ENCODE measurements around the gene EGFR. TPM values are rescaled to one million over a fixed set of nuclear protein-coding genes. Genes with fewer than 3 reads are reported as not detected.

Gene EGFR
- total and polyA plus RNA-seq, 2 donors: 16.4 to 28.2 TPM

GRCh38 chr7:54992871-54993475 lies 25.8 kb upstream of the EGFR start:
- H3K4me1 ChIP-seq (ENCODE audit: insufficient read depth): no peaks in the 10 kb centered on the region
- WGBS: 89% methylated on average over 4 of the region's 4 CpGs
- no peaks in the 10 kb centered on the region for H3K36me3 ChIP-seq (ENCODE audit: insufficient read depth)
- DNase-seq (ENCODE audit: extremely low spot score): no peak
- no peak overlapping the region for H3K27ac ChIP-seq (ENCODE audit: low read depth)
- H3K4me3 ChIP-seq (ENCODE audit: low read depth, low read length): no peak overlapping the region

GRCh38 chr7:54995166-54995565 lies 23.7 kb upstream of the EGFR start:
- 96% methylated on average over 5 of the region's 5 CpGs for WGBS
- no peak for DNase-seq (ENCODE audit: extremely low spot score)
- H3K36me3 ChIP-seq (ENCODE audit: insufficient read depth): no peaks in the 10 kb centered on the region
- no peaks in the 10 kb centered on the region for H3K4me1 ChIP-seq (ENCODE audit: insufficient read depth)
- no peak overlapping the region for H3K27ac ChIP-seq (ENCODE audit: low read depth)
- H3K4me3 ChIP-seq (ENCODE audit: low read depth, low read length): no peak overlapping the region

- Histone ChIP-seq H3K27ac (ENCODE audit: low read depth) (no peak overlapping the region), H3K4me1 (ENCODE audit: insufficient read depth) (no peaks in the 10 kb centered on the region), H3K36me3 (ENCODE audit: insufficient read depth) (no peaks in the 10 kb centered on the region), H3K4me3 (ENCODE audit: low read depth, low read length) (no peak overlapping the region)
- no peak for DNase-seq (ENCODE audit: extremely low spot score)
- 57% methylated on average over 5 of the region's 5 CpGs for WGBS
Measured at GRCh38 chr7:54995610-54996363, 23.0 kb upstream of the EGFR start.

GRCh38 chr7:54996391-54996790 lies 22.4 kb upstream of the EGFR start:
- Histone ChIP-seq H3K36me3 (ENCODE audit: insufficient read depth) (no peaks in the 10 kb centered on the region), H3K4me3 (ENCODE audit: low read depth, low read length) (no peak overlapping the region), H3K4me1 (ENCODE audit: insufficient read depth) (no peaks in the 10 kb centered on the region), H3K27ac (ENCODE audit: low read depth) (no peak overlapping the region)
- no peak for DNase-seq (ENCODE audit: extremely low spot score)

- no peak for DNase-seq (ENCODE audit: extremely low spot score)
- 89% methylated on average over 29 of the region's 29 CpGs for WGBS
- Histone ChIP-seq H3K36me3 (ENCODE audit: insufficient read depth) (no peaks in the 10 kb centered on the region), H3K4me1 (ENCODE audit: insufficient read depth) (no peaks in the 10 kb centered on the region), H3K4me3 (ENCODE audit: low read depth, low read length) (no peak overlapping the region), H3K27ac (ENCODE audit: low read depth) (no peak overlapping the region)
Measured at GRCh38 chr7:55004579-55004978, 14.2 kb upstream of the EGFR start.

- Histone ChIP-seq H3K4me1 (ENCODE audit: insufficient read depth) (no peaks in the 10 kb centered on the region), H3K4me3 (ENCODE audit: low read depth, low read length) (no peak overlapping the region), H3K27ac (ENCODE audit: low read depth) (no peak overlapping the region), H3K36me3 (ENCODE audit: insufficient read depth) (no peaks in the 10 kb centered on the region)
- DNase-seq (ENCODE audit: extremely low spot score): no peak
- WGBS: 82% methylated on average over 37 of the region's 37 CpGs
Measured at GRCh38 chr7:55005241-55005851, 13.5 kb upstream of the EGFR start.

- no peak for DNase-seq (ENCODE audit: extremely low spot score)
- Histone ChIP-seq H3K27ac (ENCODE audit: low read depth) (no peak overlapping the region), H3K4me1 (ENCODE audit: insufficient read depth) (no peaks in the 10 kb centered on the region), H3K36me3 (ENCODE audit: insufficient read depth) (no peaks in the 10 kb centered on the region), H3K4me3 (ENCODE audit: low read depth, low read length) (no peak overlapping the region)
- 81% methylated on average over 11 of the region's 11 CpGs for WGBS
Measured at GRCh38 chr7:55006499-55006898, 12.3 kb upstream of the EGFR start.

GRCh38 chr7:55013851-55014250 lies 5.0 kb upstream of the EGFR start:
- WGBS: 93% methylated on average over 1 of the region's 1 CpG
- no peak for DNase-seq (ENCODE audit: extremely low spot score)
- H3K4me1 ChIP-seq (ENCODE audit: insufficient read depth): no peaks in the 10 kb centered on the region

GRCh38 chr7:55016061-55016745 lies 2.6 kb upstream of the EGFR start:
- no peak overlapping the region for H3K27ac ChIP-seq (ENCODE audit: low read depth)
- 87% methylated on average over 5 of the region's 5 CpGs for WGBS
- no peaks in the 10 kb centered on the region for H3K36me3 ChIP-seq (ENCODE audit: insufficient read depth)
- no peak overlapping the region for H3K4me3 ChIP-seq (ENCODE audit: low read depth, low read length)
- DNase-seq (ENCODE audit: extremely low spot score): no peak
- H3K4me1 ChIP-seq (ENCODE audit: insufficient read depth): no peaks in the 10 kb centered on the region

More at GRCh38 chr7:55013851-55014250, 5.0 kb upstream of the EGFR start:
- H3K36me3 ChIP-seq (ENCODE audit: insufficient read depth): no peaks in the 10 kb centered on the region
- H3K4me3 ChIP-seq (ENCODE audit: low read depth, low read length): no peak overlapping the region
- no peak overlapping the region for H3K27ac ChIP-seq (ENCODE audit: low read depth)

- Histone ChIP-seq H3K4me3 (ENCODE audit: low read depth, low read length) (no peak overlapping the region), H3K4me1 (ENCODE audit: insufficient read depth) (no peaks in the 10 kb centered on the region), H3K36me3 (ENCODE audit: insufficient read depth) (no peaks in the 10 kb centered on the region), H3K27ac (ENCODE audit: low read depth) (no peak overlapping the region)
- DNase-seq (ENCODE audit: extremely low spot score): no peak
- 93% methylated on average over 3 of the region's 3 CpGs for WGBS
Measured at GRCh38 chr7:55016746-55017090, 2.1 kb upstream of the EGFR start.

GRCh38 chr7:55017841-55018240 lies 976 bp upstream of the EGFR start:
- H3K36me3 ChIP-seq (ENCODE audit: insufficient read depth): no peaks in the 10 kb centered on the region
- DNase-seq (ENCODE audit: extremely low spot score): no peak
- WGBS: 65% methylated on average over 6 of the region's 6 CpGs
- no peak overlapping the region for H3K4me3 ChIP-seq (ENCODE audit: low read depth, low read length)
- H3K4me1 ChIP-seq (ENCODE audit: insufficient read depth): no peaks in the 10 kb centered on the region
- no peak overlapping the region for H3K27ac ChIP-seq (ENCODE audit: low read depth)

- H3K27ac ChIP-seq (ENCODE audit: low read depth): peak overlapping the region; percentile 91
- H3K4me3 ChIP-seq (ENCODE audit: low read depth, low read length): peak overlapping the region; percentile 79
- DNase-seq (ENCODE audit: extremely low spot score): no peak
- H3K36me3 ChIP-seq (ENCODE audit: insufficient read depth): no peaks in the 10 kb centered on the region
- no peaks in the 10 kb centered on the region for H3K4me1 ChIP-seq (ENCODE audit: insufficient read depth)
- WGBS: under 1% methylated on average over 70 of the region's 70 CpGs
Measured at GRCh38 chr7:55019191-55019690, 424 bp downstream of the EGFR start.

- no peak for DNase-seq (ENCODE audit: extremely low spot score)
- Histone ChIP-seq H3K27ac (ENCODE audit: low read depth) (peak overlapping the region; percentile 91), H3K36me3 (ENCODE audit: insufficient read depth) (no peaks in the 10 kb centered on the region), H3K4me3 (ENCODE audit: low read depth, low read length) (peak overlapping the region; percentile 79), H3K4me1 (ENCODE audit: insufficient read depth) (no peaks in the 10 kb centered on the region)
- WGBS: 1% methylated on average over 78 of the region's 78 CpGs
Measured at GRCh38 chr7:55019691-55020465, 1.1 kb downstream of the EGFR start.

All from urinary bladder (tissue), 4 donors.